Germinal center (tissue), 1 donor: ENCODE results near the gene JAZF1.

Source experiments
- DNase-seq: peaks from one replicate; pipeline ENCODE4 v3.0.0; 2012; ENCODE audit warnings: mixed read lengths, low spot score

The JAZF1 gene

DNA sequence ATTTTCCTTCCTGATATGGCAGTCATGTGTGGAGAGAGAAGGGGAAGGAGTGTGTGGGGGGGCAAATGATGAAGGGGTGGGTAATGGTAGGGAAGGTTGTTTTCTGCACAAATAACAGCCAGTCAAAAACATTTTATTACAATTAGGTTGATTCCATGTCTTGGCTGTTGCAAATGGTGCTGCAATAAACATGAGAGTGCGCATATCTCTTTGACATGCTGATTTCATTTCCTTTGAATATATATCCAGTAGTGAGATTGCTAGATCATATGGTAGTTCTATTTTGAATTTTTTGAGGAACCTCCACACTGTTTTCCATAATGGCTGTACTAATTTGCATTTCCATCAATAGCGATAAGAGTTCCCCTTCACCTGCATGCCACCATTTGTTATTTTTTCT is 10.6 kb upstream of the JAZF1 start:
- DNase-seq, result no peak

GRCh38 chr7:28190077-28190710 is 9.6 kb upstream of the JAZF1 start:
- no peak for DNase-seq

DNA sequence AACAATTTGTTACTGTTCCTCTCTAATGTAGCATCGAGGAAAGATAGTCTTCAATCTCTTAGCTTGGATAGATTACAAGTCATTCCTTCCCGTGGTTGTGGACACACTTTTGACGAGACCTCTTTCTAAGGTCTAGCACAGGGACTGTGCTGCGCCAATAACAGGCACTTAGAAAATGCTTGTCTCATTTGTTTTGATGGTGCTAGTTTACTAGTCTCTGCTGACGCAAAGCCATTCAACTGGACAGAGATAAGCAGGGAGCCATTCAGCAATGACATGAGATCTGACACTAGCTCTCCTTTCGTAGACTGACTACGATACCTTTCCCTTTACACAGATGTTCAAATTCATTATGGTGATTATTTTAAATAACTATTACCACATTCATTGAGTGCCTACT is 6.4 kb upstream of the JAZF1 start:
- DNase-seq, result no peak

DNA sequence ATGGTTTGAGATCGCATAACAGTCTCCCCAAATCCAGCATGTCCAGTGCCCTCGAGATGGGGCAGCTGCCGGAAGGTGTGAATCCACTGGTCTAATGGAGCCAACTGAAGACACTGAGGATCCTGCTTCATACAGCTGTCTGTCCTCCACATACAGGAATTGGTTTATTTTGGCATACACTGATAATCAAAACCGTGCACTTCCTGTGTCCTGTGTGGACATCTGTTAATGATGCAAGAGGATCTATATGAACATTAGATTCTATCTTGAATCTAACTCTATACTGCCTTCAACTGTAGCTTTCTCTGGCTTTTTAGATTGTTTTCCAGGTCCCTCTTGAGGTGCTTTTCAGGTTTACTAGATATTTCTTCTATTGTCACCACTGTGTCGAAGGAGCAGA is 3.0 kb upstream of the JAZF1 start:
- no peak for DNase-seq

DNA sequence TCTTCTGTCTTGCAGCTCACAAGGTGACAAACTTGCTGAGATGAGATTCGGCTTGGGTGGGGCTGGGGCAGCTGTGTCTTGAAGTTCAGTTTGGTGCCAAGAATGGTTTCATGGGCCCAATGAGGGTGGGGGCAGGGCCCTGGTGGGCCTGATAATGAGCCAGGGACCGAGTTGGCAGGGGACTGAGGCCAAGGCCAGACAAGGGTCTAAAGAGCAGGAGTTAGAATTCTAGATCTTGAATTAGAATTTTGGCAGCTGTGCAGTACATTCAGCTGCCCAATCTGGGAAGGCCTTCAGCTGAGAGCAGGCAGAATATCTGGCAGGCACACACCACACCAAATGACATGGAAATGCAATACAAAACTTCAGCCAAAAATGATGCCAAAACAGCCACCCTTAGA is 1.5 kb upstream of the JAZF1 start:
- DNase-seq, result no peak

GRCh38 chr7:28181416-28181815 is 821 bp upstream of the JAZF1 start:
- no peak for DNase-seq

DNA sequence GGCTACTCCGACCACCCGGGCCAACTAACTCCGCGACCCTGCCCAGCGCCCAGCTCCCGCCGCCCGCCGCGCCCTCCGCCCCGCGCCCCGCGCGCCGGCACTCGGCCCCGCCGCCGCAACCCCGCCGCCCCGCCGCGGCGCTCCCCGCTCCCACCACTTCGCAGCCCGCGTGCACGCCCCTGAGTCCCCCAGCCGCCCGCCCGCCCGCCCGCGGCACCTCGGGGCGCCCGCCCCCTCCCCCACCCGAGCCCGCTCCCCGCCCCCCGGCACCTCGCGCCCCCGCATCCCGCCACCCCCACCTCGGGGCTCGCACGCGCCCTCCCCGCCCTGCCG is 598 bp downstream of the JAZF1 start:
- peak; percentile 51 for DNase-seq

DNA sequence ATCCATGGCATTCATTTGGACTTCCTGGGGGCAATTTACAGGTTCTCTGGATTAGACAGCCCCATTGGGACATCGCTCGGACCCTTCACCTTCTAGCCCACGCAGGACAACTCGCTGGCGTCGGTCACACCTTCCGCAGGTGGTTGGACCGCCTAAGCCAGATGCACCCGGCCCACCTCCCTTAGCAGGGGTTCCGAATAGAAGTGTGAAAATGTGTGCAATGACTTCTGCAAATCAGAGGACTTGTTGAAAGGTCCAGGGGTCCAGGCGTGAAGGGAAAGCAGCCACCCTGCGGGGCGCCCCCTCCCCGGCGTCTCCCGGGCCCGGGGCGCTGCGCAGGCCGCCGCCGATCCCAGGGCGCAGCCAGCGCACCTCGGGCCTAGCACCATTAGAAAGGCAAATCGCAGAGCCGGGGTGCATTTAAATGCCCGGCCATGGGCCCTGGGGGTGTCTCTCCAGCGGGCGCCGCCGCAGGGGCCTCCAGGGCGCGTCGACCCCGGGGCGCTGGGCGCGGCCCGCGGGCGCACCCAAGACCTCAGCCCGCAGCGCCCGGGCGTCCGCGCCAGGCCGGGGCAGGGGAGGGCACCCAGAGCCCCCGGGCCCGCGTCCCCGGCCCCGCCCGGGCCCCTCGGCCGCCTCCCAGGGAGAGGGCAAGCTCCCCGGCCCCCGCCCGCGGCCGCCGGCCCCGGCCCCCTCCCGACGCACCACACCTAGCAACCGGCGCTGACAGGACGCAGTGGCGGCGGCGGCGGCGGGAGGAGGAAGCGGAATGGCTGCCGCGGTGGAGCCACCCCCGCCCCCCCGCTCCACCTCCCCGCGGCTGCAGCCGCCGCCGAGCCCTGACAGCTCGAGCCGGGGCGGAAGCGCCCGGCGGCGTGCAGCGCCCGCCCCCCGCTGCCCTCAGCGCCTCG is 1.2 kb downstream of the JAZF1 start:
- peak; percentile 86 for DNase-seq

DNA sequence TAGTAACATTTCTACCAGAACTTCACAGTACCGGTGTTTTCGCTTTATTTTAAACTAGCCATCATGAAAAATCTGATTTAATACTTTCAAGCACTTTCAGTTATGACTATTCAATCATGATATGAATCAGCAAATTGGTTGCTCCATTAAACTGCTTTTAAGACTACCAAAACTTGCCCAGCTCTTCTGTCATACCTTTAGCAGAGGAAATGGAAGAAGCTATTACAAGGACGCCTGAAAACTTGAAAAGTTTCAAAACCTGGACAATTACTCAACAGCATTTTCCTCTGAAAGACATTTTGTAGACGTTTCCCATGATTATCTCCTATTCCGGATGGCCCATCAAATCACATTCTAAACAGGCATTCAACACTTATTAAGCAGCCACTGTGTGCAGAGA is 2.0 kb downstream of the JAZF1 start:
- no peak for DNase-seq

GRCh38 chr7:28177836-28178235 is 2.8 kb downstream of the JAZF1 start:
- no peak for DNase-seq

GRCh38 chr7:28176645-28177044 is 4.0 kb downstream of the JAZF1 start:
- DNase-seq, result no peak

DNA sequence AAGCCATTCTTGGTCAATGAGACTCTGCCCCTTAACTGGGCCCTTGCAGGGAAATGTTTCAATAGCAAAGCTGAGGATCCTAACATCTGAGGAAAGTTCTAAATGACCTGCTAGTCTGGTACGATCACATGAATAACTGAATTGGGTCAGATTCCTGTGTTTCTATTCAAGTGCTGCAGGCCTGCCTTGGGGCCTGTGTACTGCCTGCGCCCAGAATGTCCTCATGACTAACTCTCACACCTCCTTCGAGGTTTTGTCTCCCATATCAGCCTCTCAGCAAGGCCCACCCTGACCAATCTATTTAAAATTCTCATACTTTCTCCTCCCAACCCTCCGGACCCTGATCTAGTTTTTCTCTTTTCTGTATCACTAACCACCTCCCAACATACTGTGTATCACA is 4.4 kb downstream of the JAZF1 start:
- no peak for DNase-seq

- DNase-seq, result no peak
These were observed 5.5 kb downstream of the JAZF1 start for GRCh38 chr7:28174901-28175661.

DNA sequence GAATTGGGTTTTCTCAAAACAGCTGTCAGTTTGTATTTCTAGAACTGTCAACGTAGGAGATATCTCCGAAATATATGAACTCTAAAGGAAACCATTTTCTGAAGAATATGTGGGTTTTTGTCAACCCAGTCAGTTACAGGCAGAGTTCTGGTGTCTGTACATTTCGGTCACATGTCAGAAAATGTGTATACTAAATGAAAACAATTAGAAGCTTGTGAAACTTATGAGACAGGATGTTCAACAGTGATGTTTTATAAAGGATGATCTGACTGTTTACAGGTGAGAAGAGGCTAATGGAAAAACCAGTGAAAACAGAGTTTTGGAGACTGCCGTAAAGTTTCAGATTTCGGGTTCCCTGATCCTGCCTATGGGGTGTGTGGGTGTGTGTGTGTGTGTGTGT is 6.2 kb downstream of the JAZF1 start:
- no peak for DNase-seq

DNA sequence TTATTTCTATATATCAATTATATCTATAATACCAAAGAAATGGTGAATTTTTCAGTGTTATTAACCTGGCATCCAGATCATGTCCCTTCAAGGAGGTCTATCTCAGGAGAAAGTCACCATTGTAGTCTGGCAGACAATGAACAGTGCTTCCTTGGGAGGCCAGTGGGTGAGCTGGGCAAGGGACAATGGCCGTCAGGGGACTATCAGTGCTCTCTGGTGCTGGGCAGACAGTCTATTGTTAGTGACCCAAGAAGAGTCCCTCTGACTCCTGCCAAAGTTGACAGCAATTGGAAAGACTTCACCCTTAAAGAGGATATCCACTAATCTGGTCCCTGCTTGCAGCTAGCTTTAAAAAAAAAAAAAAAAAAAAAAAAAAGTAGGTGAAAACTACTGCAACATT is 7.1 kb downstream of the JAZF1 start:
- DNase-seq, result no peak

GRCh38 chr7:28172958-28173357 is 7.6 kb downstream of the JAZF1 start:
- DNase-seq, result no peak

DNA sequence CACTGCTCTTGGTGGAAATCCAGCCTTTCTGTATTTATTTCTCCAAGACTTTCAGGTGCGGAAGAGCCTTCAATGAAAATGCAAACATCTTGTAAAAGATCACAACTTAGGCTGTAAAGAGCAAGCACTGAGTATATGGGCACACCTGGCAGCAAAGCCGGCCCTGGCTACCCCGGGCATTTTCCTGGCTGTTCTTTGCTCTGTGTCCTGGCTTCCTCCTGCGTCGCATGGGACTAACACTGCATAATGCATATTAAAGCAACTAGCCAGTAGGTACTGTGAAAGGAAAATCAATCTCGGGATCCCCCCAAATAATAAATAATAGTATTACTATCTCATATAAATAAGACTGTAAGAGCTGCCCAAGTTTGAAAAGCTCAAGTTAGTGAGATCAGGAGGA is 9.9 kb downstream of the JAZF1 start:
- DNase-seq, result no peak

- no peak for DNase-seq
These were observed 11.4 kb downstream of the JAZF1 start for GRCh38 chr7:28169230-28169629.

DNA sequence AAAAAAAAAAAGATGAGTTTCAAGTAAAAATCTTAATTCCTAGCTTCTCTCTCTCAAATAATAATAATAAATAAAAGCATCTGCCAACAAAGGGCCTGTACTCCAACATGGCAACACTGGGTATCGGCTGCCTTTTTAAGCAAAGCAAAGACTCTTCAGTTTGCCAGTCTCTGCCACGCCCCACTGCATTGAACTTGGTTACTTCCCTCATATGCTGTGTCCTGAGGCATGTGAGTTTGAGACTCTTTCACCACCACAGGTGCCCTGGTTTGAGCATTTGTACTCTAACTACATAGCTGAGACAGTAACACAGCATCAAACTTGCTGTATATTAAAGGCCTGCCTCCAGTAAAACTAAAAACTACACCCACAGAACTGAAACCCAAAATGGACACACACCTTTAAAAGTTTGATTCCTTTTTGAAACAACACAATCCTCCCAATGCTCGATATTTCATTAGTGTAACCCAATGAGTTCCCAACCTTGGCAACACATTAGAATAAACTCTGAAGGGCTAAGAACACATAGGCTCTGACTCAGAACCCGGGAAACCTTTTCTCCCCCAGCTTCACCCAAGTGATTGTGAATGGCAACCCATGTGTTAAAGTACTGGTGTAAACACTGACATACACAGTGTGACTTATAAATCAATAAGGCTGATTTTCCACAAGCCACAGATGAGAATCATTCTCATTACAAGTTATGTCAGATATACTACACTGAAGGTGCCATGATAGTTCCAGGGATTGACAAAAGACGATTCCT is 12.0 kb downstream of the JAZF1 start:
- DNase-seq, result peak; percentile 36

DNA sequence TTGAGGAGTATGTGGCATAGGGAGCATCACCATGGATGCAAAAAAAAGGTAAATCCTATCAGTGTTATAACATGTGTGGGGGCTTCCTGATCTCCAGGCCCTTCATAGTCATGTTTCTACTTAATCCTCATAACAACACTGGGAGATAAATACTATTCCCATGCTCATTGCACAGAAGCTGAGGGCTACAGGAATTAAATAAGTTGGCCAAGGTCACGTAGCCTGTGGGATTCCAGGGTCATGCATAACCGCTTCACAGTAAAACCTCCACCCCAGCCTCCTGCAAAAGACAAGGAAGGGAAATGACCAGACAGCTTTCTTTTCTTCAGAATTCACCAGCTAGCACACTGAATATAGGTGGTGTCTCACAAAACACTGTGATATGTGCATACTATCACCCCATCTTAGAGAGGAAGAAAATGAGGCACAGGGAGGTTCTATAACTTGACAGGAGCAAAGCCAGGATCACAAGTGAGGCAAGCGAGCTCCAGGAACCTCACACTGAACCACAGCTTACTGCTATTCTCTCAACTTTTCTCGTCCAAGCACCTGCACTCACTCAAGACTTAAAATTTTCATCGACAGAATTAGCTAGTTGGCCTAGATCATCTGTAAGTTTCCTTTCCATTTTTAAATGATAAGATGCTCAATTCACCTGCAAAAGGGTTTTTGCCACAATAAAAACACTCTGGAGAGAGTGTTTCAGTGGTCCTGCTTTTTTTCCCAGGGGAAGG is 13.4 kb downstream of the JAZF1 start:
- no peak for DNase-seq
